ENCODE measurements around the gene FSHR.

DNA sequence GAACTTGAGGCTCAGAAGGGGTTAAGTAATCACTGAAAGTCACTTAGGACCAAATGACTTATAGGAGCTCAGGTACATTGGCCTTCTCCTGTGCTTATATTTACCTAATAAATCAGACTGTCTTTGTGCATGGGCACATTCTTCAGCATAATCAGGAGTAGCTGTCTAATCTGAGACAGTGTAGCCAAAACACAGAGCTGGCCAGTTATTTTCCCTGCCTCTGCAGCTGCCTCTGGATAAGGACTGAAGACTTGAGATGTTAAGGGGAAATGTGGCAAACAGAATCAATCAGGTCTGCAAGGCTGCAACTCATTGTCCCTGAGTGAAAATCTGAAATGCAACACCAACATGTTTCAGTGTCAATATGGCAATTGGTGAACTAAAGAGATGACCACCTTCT is 1.5 kb downstream of the FSHR start:
- TF ChIP-seq CTCF (IDR thresholded peaks at IDR 0.05) (no peak), POLR2A (IDR thresholded peaks at IDR 0.05) (no peak)

Data from adrenal gland (tissue), 5 donors.